Endothelial cell of umbilical vein (primary cell): ENCODE data around the gene GPR82. TPM values are rescaled to one million over a fixed set of nuclear protein-coding genes. Genes with fewer than 3 reads are reported as not detected.

Experiments used
- BruUV-seq: library from RNA; stranded (reverse); fragments of 400-500 nt; replicated peaks from 2 replicates; lab custom pipeline; 2021; lab: Mats Ljungman, UMichigan
- CTCF ChIA-PET: fragments of 300-600, 350-600 bp; sonication (Branson Sonifier 250); formaldehyde crosslinking; loops from one replicate; lab custom pipeline; 2021; ENCODE audit warnings: antibody characterized with exemption, inconsistent platforms; lab: Charles Lee
- POLR2A ChIA-PET: fragments of 300-600, 350-600 bp; sonication (Branson Sonifier 250); formaldehyde crosslinking; loops from one replicate; lab custom pipeline; 2021; ENCODE audit warnings: antibody characterized with exemption, inconsistent platforms; lab: Charles Lee
- DNase-seq: peaks from one replicate; pipeline ENCODE4 v3.0.0-alpha.2; 2011; ENCODE audit warnings: low read depth, low spot score
- FAIRE-seq: peaks from 2 replicates; lab custom pipeline; 2011; peaks lifted over from hg19 to GRCh38; lab: Jason Lieb, UNC
- H2AFZ ChIP-seq: 2 replicates; pipeline ENCODE4 v1.6.0; 2012; ENCODE audit warnings: low read depth, low read length, control low read depth, inconsistent platforms
- H3K27ac ChIP-seq: 2 replicates; pipeline ENCODE4 v1.5.1; 2011; ENCODE audit warnings: low read depth, mild to moderate bottlenecking, control low read depth, low read length, moderate library complexity; ENCODE audit not compliant: insufficient read depth
- H3K27me3 ChIP-seq, 2 experiments: 2 replicates each; pipeline versions ENCODE4 v1.6.0 to v1.6.1; 2011; ENCODE audit warnings: low read length in 2 of 2, mixed read lengths in 1 of 2; ENCODE audit not compliant: control insufficient read depth in 2 of 2, insufficient read depth in 2 of 2
- H3K36me3 ChIP-seq, 2 experiments: 2 replicates in 1 of 2; 3 replicates in 1 of 2; pipeline ENCODE4 v1.5.1; 2011; ENCODE audit warnings: low read length in 2 of 2, mild to moderate bottlenecking in 1 of 2, moderate library complexity in 1 of 2; ENCODE audit not compliant: control insufficient read depth in 2 of 2, insufficient read depth in 2 of 2; ENCODE audit errors: extremely low read depth in 1 of 2
- H3K4me1 ChIP-seq: 3 replicates; pipeline ENCODE4 v1.5.1; 2011; ENCODE audit warnings: mild to moderate bottlenecking, low read length; ENCODE audit not compliant: control insufficient read depth, insufficient read depth; ENCODE audit errors: extremely low read depth
- H3K4me2 ChIP-seq: 2 replicates; pipeline ENCODE4 v1.6.1; 2011; ENCODE audit warnings: low read length, control low read depth, mixed read lengths; ENCODE audit not compliant: insufficient read depth
- H3K4me3 ChIP-seq, 3 experiments: fragments of 200-600 bp in 1 of 3; sonication (generic), shearing (Covaris generic) in 1 of 3; replicated peaks in 1 of 3; 2 replicates each; pipeline ENCODE4 v1.5.1; 2011 to 2016; ENCODE audit warnings: control low read depth in 3 of 3, low read length in 3 of 3, mild to moderate bottlenecking in 2 of 3, inconsistent platforms in 1 of 3, low read depth in 1 of 3, moderate library complexity in 1 of 3; ENCODE audit not compliant: insufficient read depth in 1 of 3
- H3K79me2 ChIP-seq: 2 replicates; pipeline ENCODE4 v1.6.0; 2012; ENCODE audit warnings: low read length, inconsistent platforms; ENCODE audit not compliant: control insufficient read depth, insufficient read depth
- H3K9ac ChIP-seq: replicated peaks from 2 replicates; pipeline ENCODE3; 2011; ENCODE audit warnings: low read length, control low read depth; ENCODE audit not compliant: insufficient read depth; ENCODE audit errors: extremely low read depth
- H3K9me1 ChIP-seq: replicated peaks from 3 replicates; pipeline ENCODE4 v1.6.0; 2011; ENCODE audit warnings: mild to moderate bottlenecking, low read length; ENCODE audit not compliant: control insufficient read depth, insufficient read depth; ENCODE audit errors: extremely low read depth
- H3K9me3 ChIP-seq: replicated peaks from 2 replicates; pipeline ENCODE4 v1.5.1; 2012; ENCODE audit warnings: low read length, inconsistent platforms; ENCODE audit not compliant: control insufficient read depth, insufficient read depth
- H4K20me1 ChIP-seq: replicated peaks from 2 replicates; pipeline ENCODE3; 2011; ENCODE audit warnings: mild to moderate bottlenecking, low read length; ENCODE audit not compliant: control insufficient read depth, insufficient read depth; ENCODE audit errors: extremely low read depth
- EZH2 ChIP-seq: IDR thresholded peaks from 2 replicates; pipeline ENCODE4 v1.6.1; 2012; ENCODE audit warnings: borderline replicate concordance, low read depth, mild to moderate bottlenecking, moderate library complexity, low read length, inconsistent platforms; ENCODE audit not compliant: severe bottlenecking
- FOS ChIP-seq: IDR thresholded peaks from 2 replicates; pipeline ENCODE4 v1.6.1; 2011; ENCODE audit warnings: mild to moderate bottlenecking, low read length, moderate library complexity, borderline replicate concordance; ENCODE audit not compliant: insufficient read depth
- GATA2 ChIP-seq: IDR thresholded peaks from 2 replicates; pipeline ENCODE4 v1.7.0; 2011; ENCODE audit warnings: low read depth, mild to moderate bottlenecking, moderate library complexity, mixed read lengths, low read length; ENCODE audit not compliant: insufficient read length, insufficient read depth
- JUN ChIP-seq: IDR thresholded peaks from 2 replicates; pipeline ENCODE4 v1.6.1; 2011; ENCODE audit warnings: borderline replicate concordance, low read depth; ENCODE audit not compliant: insufficient read length, insufficient read depth
- MAX ChIP-seq: IDR thresholded peaks from 2 replicates; pipeline ENCODE4 v1.6.1; 2011; ENCODE audit not compliant: insufficient read depth, insufficient read length
- MYC ChIP-seq: IDR thresholded peaks from one replicate; pipeline ENCODE4 v1.6.1; 2011; ENCODE audit warnings: mild to moderate bottlenecking, low read depth, low read length
- POLR2A ChIP-seq: IDR thresholded peaks from 2 replicates; pipeline ENCODE4 v1.6.1; 2012; ENCODE audit warnings: low read depth, mild to moderate bottlenecking, control low read depth, low read length
- POLR2AphosphoS5 ChIP-seq: IDR thresholded peaks from 2 replicates; pipeline ENCODE4 v1.6.1; 2012; ENCODE audit warnings: low read depth, mild to moderate bottlenecking, control low read depth, low read length, moderate library complexity; ENCODE audit not compliant: insufficient read depth
- dilution Hi-C: fragments of 300-500 bp; cut with MboI; formaldehyde crosslinking; loops from one replicate; pipeline ENCODE4 v1.15.0; 2019; ENCODE audit warnings: low sequenced_read_pairs; ENCODE audit not compliant: extremely low pct_ligation_motif_present
- intact Hi-C: fragments of 100-400 bp; cut with micrococcal nuclease; formaldehyde crosslinking; loops from one replicate; pipeline ENCODE4 v1.10.0; 2022
- polyA plus RNA-seq, 4 experiments: library from polyadenylated mRNA; depleted of rRNA in 3 of 4; stranded (reverse) in 3 of 4; unstranded in 1 of 4; fragments of >200 nt; gene quantifications; 2 replicates each; pipeline versions ENCODE4 v1.2.1 to v1.2.3, GENCODE V29; 2011 to 2012; ENCODE audit warnings: missing spikeins in 1 of 4
- total RNA-seq: library from RNA; stranded (reverse); gene quantifications from 2 replicates; pipeline ENCODE4 v1.2.3, GENCODE V29; 2021

GPR82 gene
- total and polyA plus RNA-seq, 2 donors (not counting 3 experiments of a cell fraction or from before 2014, with no cell fraction given), result not detected

- no peak overlapping the region for H3K27ac ChIP-seq
- no peaks in the 10 kb centered on the region for H3K4me1 ChIP-seq
- POLR2A ChIA-PET, result no interaction called here
- CTCF ChIA-PET, result interaction anchor here (1.5 kb wide), 1 partner anchor 39 kb away, joined by 3 read pairs; no protein-coding TSS in a partner anchor
- no peak overlapping the region for H3K4me3 ChIP-seq
- no peaks in the 10 kb centered on the region for H3K9me3 ChIP-seq
- H3K4me2 ChIP-seq, result no peak overlapping the region
- no peak for FAIRE-seq
- no peak overlapping the region for H3K9ac ChIP-seq
- no peaks in the 10 kb centered on the region for H3K9me1 ChIP-seq
- H3K36me3 ChIP-seq, result no peaks in the 10 kb centered on the region
- no peaks in the 10 kb centered on the region for H4K20me1 ChIP-seq
- no peak overlapping the region for H2AFZ ChIP-seq
- dilution Hi-C loops (no loop called here), intact Hi-C loops (no loop called here)
- BruUV-seq, result no TSS peak
- no peaks in the 10 kb centered on the region for H3K79me2 ChIP-seq
- no peak for TF ChIP-seq POLR2A
- no peak for TF ChIP-seq MYC
- TF ChIP-seq EZH2, result no peak
- TF ChIP-seq FOS, result no peak
- no peak for TF ChIP-seq POLR2AphosphoS5
- no peak for TF ChIP-seq MAX
- no peak for TF ChIP-seq GATA2
- peak; percentile 17 for DNase-seq
- H3K27me3 ChIP-seq, result no peaks in the 10 kb centered on the region
Measured at GRCh38 chrX:41705680-41706374, 18.2 kb upstream of the GPR82 start.

GRCh38 chrX:41707218-41707617 is 16.8 kb upstream of the GPR82 start:
- Histone ChIP-seq H3K4me3 (no peak overlapping the region), H3K27ac (no peak overlapping the region), H4K20me1 (no peaks in the 10 kb centered on the region), H3K27me3 (no peaks in the 10 kb centered on the region), H3K9me1 (no peaks in the 10 kb centered on the region), H2AFZ (no peak overlapping the region), H3K36me3 (no peaks in the 10 kb centered on the region), H3K4me2 (no peak overlapping the region), H3K9me3 (no peaks in the 10 kb centered on the region), H3K79me2 (no peaks in the 10 kb centered on the region), H3K4me1 (no peaks in the 10 kb centered on the region), H3K9ac (no peak overlapping the region)
- CTCF ChIA-PET, result no interaction called here
- TF ChIP-seq EZH2 (no peak), POLR2A (no peak), POLR2AphosphoS5 (no peak), MYC (no peak), MAX (no peak), JUN (no peak), GATA2 (no peak)
- DNase-seq (no peak), FAIRE-seq (no peak)
- BruUV-seq, result no TSS peak
- dilution Hi-C loops (no loop called here), intact Hi-C loops (no loop called here)
- POLR2A ChIA-PET, result no interaction called here
